Choroid plexus epithelial cell (primary cell): ENCODE data around the gene PHF21B.

Experiments used
- DNase-seq: peaks from one replicate; pipeline ENCODE4 v3.0.0-alpha.2; 2010; ENCODE audit warnings: low read depth
- H3K4me3 ChIP-seq: 2 replicates; pipeline ENCODE4 v1.5.1; 2011; ENCODE audit warnings: low read depth, mild to moderate bottlenecking, control low read depth, low read length, moderate library complexity
- CTCF ChIP-seq: conservative IDR thresholded peaks from 2 replicates; pipeline ENCODE4 v1.5.1; 2011; ENCODE audit warnings: low read depth, mild to moderate bottlenecking, control low read depth, inconsistent platforms, low read length, moderate library complexity

PHF21B gene

GRCh38 chr22:44894782-44895181 lies 115.0 kb downstream of the PHF21B start:
- no peak for DNase-seq
- no peak for TF ChIP-seq CTCF

GRCh38 chr22:44894321-44894720 lies 115.5 kb downstream of the PHF21B start:
- no peak for DNase-seq
- no peak overlapping the region for H3K4me3 ChIP-seq
- TF ChIP-seq CTCF: no peak

More at GRCh38 chr22:44894782-44895181, 115.0 kb downstream of the PHF21B start:
- H3K4me3 ChIP-seq: no peak overlapping the region

- no peak overlapping the region for H3K4me3 ChIP-seq
- no peak for DNase-seq
- no peak for TF ChIP-seq CTCF
Measured at GRCh38 chr22:44893731-44894080, 116.1 kb downstream of the PHF21B start.

- DNase-seq: no peak
- no peak for TF ChIP-seq CTCF
- H3K4me3 ChIP-seq: no peak overlapping the region
Measured at GRCh38 chr22:44892803-44893730, 116.7 kb downstream of the PHF21B start.

GRCh38 chr22:44892243-44892642 lies 117.6 kb downstream of the PHF21B start:
- TF ChIP-seq CTCF: no peak
- H3K4me3 ChIP-seq: no peak overlapping the region
- no peak for DNase-seq

GRCh38 chr22:44891791-44892190 lies 118.0 kb downstream of the PHF21B start:
- DNase-seq: no peak

More at GRCh38 chr22:44891791-44892190, 118.0 kb downstream of the PHF21B start:
- no peak for TF ChIP-seq CTCF
- H3K4me3 ChIP-seq: no peak overlapping the region
